ENCODE measurements around the gene BEX3.

GRCh38 chrX:103384672-103385071 lies 8.3 kb downstream of the BEX3 start:
- no peak for TF ChIP-seq YY1 (IDR thresholded peaks at IDR 0.05; ENCODE audit: insufficient read depth, insufficient read length)
- no peak for TF ChIP-seq ZNF274 (IDR thresholded peaks at IDR 0.05; ENCODE audit: low read depth, low read length)
- TF ChIP-seq SUZ12 (IDR thresholded peaks at IDR 0.05; ENCODE audit: extremely low read depth, insufficient read depth, insufficient read length): no peak
